ENCODE results near the gene CARMIL1. TPM values are rescaled to one million over a fixed set of nuclear protein-coding genes. Genes with fewer than 3 reads are reported as not detected.

Gene CARMIL1
- total RNA-seq, 1 donor from 2014 or later, result 86.3 TPM

DNA sequence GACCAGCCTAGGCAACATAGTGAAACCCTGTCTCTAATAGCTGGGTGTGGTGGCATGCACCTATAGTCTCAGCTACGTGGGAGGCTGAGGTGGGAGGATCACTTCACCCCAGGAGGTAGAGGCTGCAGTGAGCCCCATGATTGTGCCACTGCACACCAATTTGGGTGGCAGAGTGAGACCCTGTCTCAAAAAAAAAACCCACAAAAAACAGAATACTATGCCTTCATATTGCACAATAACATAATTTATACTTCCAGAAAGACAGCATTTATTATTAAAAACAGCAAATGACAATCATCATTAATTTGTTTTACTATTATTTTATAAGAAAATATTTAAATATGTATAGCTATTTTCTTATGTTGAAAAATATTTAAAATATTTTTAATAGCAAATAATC is 30.0 kb upstream of the CARMIL1 start:
- H3K36me3 Mint-ChIP-seq (ENCODE audit: insufficient read depth), result no peaks in the 10 kb centered on the region
- no peak for DNase-seq (ENCODE audit: low spot score, unreplicated experiment)
- H3K9me3 Mint-ChIP-seq (ENCODE audit: low read depth), result no peaks in the 10 kb centered on the region
- TF ChIP-seq, protein P1, sequence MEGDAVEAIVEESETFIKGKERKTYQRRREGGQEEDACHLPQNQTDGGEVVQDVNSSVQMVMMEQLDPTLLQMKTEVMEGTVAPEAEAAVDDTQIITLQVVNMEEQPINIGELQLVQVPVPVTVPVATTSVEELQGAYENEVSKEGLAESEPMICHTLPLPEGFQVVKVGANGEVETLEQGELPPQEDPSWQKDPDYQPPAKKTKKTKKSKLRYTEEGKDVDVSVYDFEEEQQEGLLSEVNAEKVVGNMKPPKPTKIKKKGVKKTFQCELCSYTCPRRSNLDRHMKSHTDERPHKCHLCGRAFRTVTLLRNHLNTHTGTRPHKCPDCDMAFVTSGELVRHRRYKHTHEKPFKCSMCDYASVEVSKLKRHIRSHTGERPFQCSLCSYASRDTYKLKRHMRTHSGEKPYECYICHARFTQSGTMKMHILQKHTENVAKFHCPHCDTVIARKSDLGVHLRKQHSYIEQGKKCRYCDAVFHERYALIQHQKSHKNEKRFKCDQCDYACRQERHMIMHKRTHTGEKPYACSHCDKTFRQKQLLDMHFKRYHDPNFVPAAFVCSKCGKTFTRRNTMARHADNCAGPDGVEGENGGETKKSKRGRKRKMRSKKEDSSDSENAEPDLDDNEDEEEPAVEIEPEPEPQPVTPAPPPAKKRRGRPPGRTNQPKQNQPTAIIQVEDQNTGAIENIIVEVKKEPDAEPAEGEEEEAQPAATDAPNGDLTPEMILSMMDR (IDR thresholded peaks at IDR 0.05; ENCODE audit: unreplicated experiment), result no peak
- H3K4me3 Mint-ChIP-seq (ENCODE audit: low read depth), result no peak overlapping the region
- peaks cover 7% of the 10 kb centered on the region for H3K4me1 Mint-ChIP-seq (ENCODE audit: low read depth)
- no peaks in the 10 kb centered on the region for H3K27me3 Mint-ChIP-seq
- H3K27ac Mint-ChIP-seq, result no peak overlapping the region

DNA sequence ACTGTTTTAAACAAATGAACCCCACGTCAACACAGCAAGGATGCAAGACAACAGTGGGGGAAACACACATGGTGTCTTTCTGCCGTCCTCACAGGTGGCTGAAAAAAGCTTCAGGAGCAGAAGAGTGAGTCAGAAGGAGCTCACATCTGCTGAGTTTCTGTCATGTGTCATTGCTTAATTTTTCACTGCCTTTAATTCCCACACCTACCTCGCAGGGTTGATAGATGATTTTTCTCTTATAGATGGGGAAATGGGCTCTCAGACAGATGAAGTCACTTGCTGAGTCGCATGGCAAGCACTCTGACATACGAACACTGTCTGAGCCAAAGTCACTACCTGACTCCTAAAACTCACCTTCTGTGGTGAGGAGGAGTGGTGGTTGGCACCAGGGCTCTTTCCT is 28.3 kb upstream of the CARMIL1 start:
- no peak for DNase-seq (ENCODE audit: low spot score, unreplicated experiment)
- Mint-ChIP-seq H3K9me3 (ENCODE audit: low read depth) (no peaks in the 10 kb centered on the region), H3K4me3 (ENCODE audit: low read depth) (no peak overlapping the region), H3K27ac (no peak overlapping the region), H3K27me3 (no peaks in the 10 kb centered on the region), H3K4me1 (ENCODE audit: low read depth) (no peaks in the 10 kb centered on the region), H3K36me3 (ENCODE audit: insufficient read depth) (no peaks in the 10 kb centered on the region)
- TF ChIP-seq, protein P1 (IDR thresholded peaks at IDR 0.05; ENCODE audit: unreplicated experiment), result no peak

DNA sequence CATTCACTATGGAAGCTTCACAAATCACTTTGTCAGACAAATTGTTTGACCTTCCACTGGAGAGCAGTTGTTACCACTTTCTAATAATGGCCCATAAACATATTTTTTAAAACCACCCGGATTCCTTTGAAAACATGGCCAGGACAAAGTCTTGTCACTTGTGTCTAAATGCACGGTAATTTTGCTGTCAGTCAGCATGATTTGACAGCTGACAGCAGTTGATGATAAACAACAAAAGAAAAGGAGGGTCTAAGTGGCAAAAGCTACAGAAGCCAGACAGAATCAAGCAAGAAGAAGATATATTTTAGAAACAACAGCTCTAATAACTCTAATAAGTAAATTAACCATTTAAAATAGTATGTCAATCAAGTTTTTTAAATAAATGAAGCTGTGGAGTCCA is 27.7 kb upstream of the CARMIL1 start:
- Mint-ChIP-seq H3K9me3 (ENCODE audit: low read depth) (no peaks in the 10 kb centered on the region), H3K36me3 (ENCODE audit: insufficient read depth) (no peaks in the 10 kb centered on the region), H3K27me3 (no peaks in the 10 kb centered on the region), H3K4me1 (ENCODE audit: low read depth) (no peaks in the 10 kb centered on the region), H3K4me3 (ENCODE audit: low read depth) (no peak overlapping the region), H3K27ac (no peak overlapping the region)
- TF ChIP-seq, protein P1 (IDR thresholded peaks at IDR 0.05; ENCODE audit: unreplicated experiment), result no peak
- no peak for DNase-seq (ENCODE audit: low spot score, unreplicated experiment)

DNA sequence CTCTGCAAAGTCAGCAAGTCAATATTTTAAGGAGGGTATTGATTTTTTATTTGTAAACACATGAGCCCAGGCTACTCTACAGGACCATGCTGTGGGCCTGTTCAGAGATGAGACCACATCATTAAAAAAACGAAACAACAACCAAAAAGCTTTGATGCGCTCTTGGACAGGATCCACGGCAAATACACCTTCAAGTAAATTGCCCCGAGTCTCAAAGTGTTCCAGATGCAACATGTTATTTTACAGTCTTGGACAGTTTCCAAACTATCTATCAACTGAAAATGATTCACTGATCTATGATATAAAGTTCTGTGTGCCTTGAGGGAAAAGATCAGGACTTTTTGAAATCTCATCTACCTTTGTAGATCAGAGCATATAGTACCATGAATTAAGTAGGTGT is 25.8 kb upstream of the CARMIL1 start:
- Mint-ChIP-seq H3K9me3 (ENCODE audit: low read depth) (no peaks in the 10 kb centered on the region), H3K27ac (no peak overlapping the region), H3K4me3 (ENCODE audit: low read depth) (no peak overlapping the region), H3K36me3 (ENCODE audit: insufficient read depth) (no peaks in the 10 kb centered on the region), H3K27me3 (no peaks in the 10 kb centered on the region), H3K4me1 (ENCODE audit: low read depth) (no peaks in the 10 kb centered on the region)
- TF ChIP-seq, protein P1 (IDR thresholded peaks at IDR 0.05; ENCODE audit: unreplicated experiment), result no peak
- DNase-seq (ENCODE audit: low spot score, unreplicated experiment), result no peak

DNA sequence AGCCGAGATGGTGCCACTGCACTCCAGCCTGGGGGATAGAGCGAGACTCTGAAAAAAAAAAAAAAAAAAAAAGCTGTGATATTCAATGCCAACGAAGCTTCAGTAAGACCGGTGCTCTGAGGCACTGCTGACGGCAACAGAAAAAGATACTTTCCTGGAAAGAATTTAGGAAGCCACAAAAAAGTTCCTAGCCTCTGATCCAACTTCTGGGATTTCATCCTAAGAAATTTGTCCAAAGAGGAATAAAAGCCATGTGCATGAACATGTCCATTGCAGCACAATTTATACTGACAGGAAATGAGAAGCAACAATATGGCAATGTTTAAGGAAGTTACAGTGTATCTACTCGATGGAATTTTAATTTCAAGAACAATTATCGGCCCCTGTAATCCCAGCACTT is 24.5 kb upstream of the CARMIL1 start:
- H3K27ac Mint-ChIP-seq, result no peak overlapping the region
- no peak overlapping the region for H3K4me3 Mint-ChIP-seq (ENCODE audit: low read depth)
- TF ChIP-seq, protein P1 (IDR thresholded peaks at IDR 0.05; ENCODE audit: unreplicated experiment), result no peak
- no peaks in the 10 kb centered on the region for H3K9me3 Mint-ChIP-seq (ENCODE audit: low read depth)
- H3K4me1 Mint-ChIP-seq (ENCODE audit: low read depth), result no peaks in the 10 kb centered on the region
- DNase-seq (ENCODE audit: low spot score, unreplicated experiment), result no peak
- H3K36me3 Mint-ChIP-seq (ENCODE audit: insufficient read depth), result no peaks in the 10 kb centered on the region
- H3K27me3 Mint-ChIP-seq, result no peaks in the 10 kb centered on the region

Data from progenitor cell of endocrine pancreas (in vitro differentiated cells).